ENCODE measurements around the gene CREB5. TPM values are rescaled to one million over a fixed set of nuclear protein-coding genes. Genes with fewer than 3 reads are reported as not detected.

The CREB5 gene
- total RNA-seq, 2 experiments from 2014 or later, result 1.2 to 1.5 TPM

DNA sequence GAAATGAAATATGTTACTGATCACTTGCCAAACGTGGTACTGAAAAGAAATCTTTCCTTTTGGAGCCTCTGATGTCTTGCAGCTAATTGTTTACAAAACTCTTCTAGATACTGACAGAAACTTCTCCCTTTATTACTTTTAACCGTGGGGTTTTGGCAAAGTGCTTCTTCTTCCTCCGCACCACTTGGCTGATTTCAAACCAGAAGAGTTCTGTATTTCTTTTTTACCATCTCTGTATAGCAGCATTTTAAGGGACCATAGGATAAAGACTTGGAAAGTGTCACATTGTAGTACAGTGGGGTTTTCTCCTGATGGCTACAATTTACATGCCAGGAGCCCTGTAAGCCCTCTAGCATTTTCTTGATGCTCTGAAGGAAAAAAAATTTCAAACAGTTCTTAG, 21.9 kb upstream of the CREB5 start:
- TF ChIP-seq, protein P1, sequence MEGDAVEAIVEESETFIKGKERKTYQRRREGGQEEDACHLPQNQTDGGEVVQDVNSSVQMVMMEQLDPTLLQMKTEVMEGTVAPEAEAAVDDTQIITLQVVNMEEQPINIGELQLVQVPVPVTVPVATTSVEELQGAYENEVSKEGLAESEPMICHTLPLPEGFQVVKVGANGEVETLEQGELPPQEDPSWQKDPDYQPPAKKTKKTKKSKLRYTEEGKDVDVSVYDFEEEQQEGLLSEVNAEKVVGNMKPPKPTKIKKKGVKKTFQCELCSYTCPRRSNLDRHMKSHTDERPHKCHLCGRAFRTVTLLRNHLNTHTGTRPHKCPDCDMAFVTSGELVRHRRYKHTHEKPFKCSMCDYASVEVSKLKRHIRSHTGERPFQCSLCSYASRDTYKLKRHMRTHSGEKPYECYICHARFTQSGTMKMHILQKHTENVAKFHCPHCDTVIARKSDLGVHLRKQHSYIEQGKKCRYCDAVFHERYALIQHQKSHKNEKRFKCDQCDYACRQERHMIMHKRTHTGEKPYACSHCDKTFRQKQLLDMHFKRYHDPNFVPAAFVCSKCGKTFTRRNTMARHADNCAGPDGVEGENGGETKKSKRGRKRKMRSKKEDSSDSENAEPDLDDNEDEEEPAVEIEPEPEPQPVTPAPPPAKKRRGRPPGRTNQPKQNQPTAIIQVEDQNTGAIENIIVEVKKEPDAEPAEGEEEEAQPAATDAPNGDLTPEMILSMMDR (IDR thresholded peaks at IDR 0.05), result no peak
- Mint-ChIP-seq H3K36me3 (ENCODE audit: low read depth) (no peaks in the 10 kb centered on the region), H3K4me3 (no peak overlapping the region), H3K27me3 (peaks cover 18% of the 10 kb centered on the region), H3K4me1 (ENCODE audit: low read depth) (no peaks in the 10 kb centered on the region), H3K9me3 (no peaks in the 10 kb centered on the region), H3K27ac (no peak overlapping the region)
- ATAC-seq (no peak), DNase-seq (no peak)
- POLR2A ChIA-PET, result no interaction called here
- CTCF ChIA-PET, result interaction anchor here (1.0 to 1.7 kb wide), 6 partner anchors 9 to 237 kb away, joined by 3 to 5 read pairs (median 3); no protein-coding TSS in a partner anchor
- intact Hi-C loops (cut with micrococcal nuclease), result no loop called here

DNA sequence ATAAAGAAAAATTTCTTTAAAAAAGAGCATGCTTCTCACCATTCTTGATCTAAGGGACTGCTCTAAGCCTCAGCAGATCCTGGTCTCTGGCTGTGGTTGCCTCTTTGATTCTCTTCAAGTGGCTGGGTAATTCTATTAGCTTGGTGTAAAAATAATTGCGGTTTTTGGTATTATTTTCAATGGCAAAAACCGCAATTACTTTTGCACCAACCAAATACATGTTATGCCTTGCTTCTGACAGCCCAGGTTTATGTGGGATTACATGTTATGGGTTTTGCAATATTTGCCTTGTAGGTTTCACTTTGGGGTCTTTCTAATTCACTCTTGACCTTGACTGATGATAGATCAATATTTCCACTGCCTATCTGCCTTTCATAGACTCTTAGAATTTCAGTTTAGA, 20.0 kb upstream of the CREB5 start:
- Mint-ChIP-seq H3K27me3 (peaks cover 18% of the 10 kb centered on the region), H3K9me3 (no peaks in the 10 kb centered on the region), H3K4me1 (ENCODE audit: low read depth) (no peaks in the 10 kb centered on the region), H3K27ac (no peak overlapping the region), H3K36me3 (ENCODE audit: low read depth) (no peaks in the 10 kb centered on the region), H3K4me3 (no peak overlapping the region)
- ATAC-seq (no peak), DNase-seq (no peak)
- TF ChIP-seq, protein P1 (IDR thresholded peaks at IDR 0.05), result no peak
- ChIA-PET CTCF (interaction anchor here (1.2 kb wide), 1 partner anchor 18 kb away, joined by 3 read pairs; no protein-coding TSS in a partner anchor), POLR2A (no interaction called here)
- intact Hi-C loops (cut with micrococcal nuclease), result no loop called here

DNA sequence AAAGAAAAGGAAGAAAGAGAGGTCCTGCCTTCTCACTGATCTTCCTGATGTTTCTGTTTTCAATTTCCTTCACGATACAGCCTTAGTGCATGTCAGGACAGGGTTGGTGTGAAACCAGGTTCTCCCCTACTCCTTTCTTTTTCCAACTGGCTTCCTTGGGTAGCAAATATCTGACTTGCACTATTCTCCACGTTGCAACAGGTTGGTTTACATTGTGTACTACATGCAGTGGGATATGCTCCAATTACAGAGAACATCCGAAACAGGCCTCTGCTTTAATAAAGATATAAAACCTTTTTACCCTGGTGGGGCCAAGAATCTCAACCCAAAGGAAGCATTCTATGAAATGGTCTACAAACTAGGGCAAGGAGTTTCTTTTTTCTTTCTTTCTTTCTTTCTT, 16.9 kb upstream of the CREB5 start:
- POLR2A ChIA-PET, result interaction anchor here (0.6 kb wide), 1 partner anchor 256 kb away, joined by 3 read pairs; no protein-coding TSS in a partner anchor

DNA sequence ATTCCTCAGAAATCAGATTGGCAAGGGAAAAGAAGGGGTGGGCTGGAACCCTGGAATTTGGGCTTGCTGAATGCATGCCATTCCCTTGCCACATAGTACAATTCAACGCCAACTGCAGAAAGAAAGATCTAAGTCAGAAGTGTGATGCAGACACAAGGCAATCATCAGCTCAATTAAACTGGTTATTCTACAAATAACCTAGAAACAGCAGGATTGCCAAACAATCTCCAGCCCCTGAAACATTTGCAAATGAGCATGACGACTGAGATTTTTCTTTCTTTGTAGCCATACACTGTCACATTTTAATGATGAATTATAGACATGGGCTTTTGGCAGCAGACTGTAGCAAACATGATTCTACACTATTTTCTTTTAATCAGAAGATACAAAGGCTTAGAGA, 16.5 kb upstream of the CREB5 start:
- intact Hi-C loops (cut with micrococcal nuclease), result no loop called here
- ChIA-PET POLR2A (interaction anchor here (0.6 kb wide), 1 partner anchor 256 kb away, joined by 3 read pairs; no protein-coding TSS in a partner anchor), CTCF (no interaction called here)
- ATAC-seq, result no peak
- H3K4me1 Mint-ChIP-seq (ENCODE audit: low read depth), result no peaks in the 10 kb centered on the region
- no peak for DNase-seq
- no peak overlapping the region for H3K27ac Mint-ChIP-seq
- TF ChIP-seq, protein P1 (IDR thresholded peaks at IDR 0.05), result no peak
- no peak overlapping the region for H3K4me3 Mint-ChIP-seq
- no peaks in the 10 kb centered on the region for H3K36me3 Mint-ChIP-seq (ENCODE audit: low read depth)
- H3K27me3 Mint-ChIP-seq, result peaks cover 13% of the 10 kb centered on the region
- no peaks in the 10 kb centered on the region for H3K9me3 Mint-ChIP-seq

More for the DNA sequence above, 16.9 kb upstream of the CREB5 start:
- intact Hi-C loops (cut with micrococcal nuclease), result no loop called here
- TF ChIP-seq, protein P1 (IDR thresholded peaks at IDR 0.05), result no peak
- ATAC-seq (no peak), DNase-seq (no peak)
- CTCF ChIA-PET, result no interaction called here
- Mint-ChIP-seq H3K27ac (no peak overlapping the region), H3K9me3 (no peaks in the 10 kb centered on the region), H3K36me3 (ENCODE audit: low read depth) (no peaks in the 10 kb centered on the region), H3K4me1 (ENCODE audit: low read depth) (no peaks in the 10 kb centered on the region), H3K27me3 (peaks cover 15% of the 10 kb centered on the region), H3K4me3 (no peak overlapping the region)

DNA sequence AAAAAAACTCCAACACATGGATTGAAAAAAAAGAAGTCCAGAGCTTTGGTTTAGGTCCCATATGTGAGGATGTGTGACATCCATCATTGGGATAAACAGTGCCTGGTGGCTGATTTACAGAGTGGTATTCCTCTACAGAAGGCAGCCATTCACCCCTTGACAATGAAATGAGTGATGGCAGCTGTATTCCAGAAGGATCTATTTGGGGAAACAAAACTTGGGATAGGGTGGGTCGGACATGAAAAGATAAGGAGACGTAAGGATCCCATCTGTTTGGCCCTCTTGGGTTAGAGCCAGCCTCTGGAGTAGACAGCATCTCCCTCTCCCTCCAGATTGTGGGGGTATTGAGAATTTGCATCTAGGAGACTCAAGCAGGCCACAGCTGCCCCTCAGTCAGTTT, 15.2 kb upstream of the CREB5 start:
- intact Hi-C loops (cut with micrococcal nuclease), result no loop called here

More for the DNA sequence above, 15.2 kb upstream of the CREB5 start:
- no peaks in the 10 kb centered on the region for H3K9me3 Mint-ChIP-seq
- POLR2A ChIA-PET, result no interaction called here
- CTCF ChIA-PET, result no interaction called here
- H3K36me3 Mint-ChIP-seq (ENCODE audit: low read depth), result no peaks in the 10 kb centered on the region
- peaks cover 13% of the 10 kb centered on the region for H3K27me3 Mint-ChIP-seq
- TF ChIP-seq, protein P1 (IDR thresholded peaks at IDR 0.05), result no peak
- H3K4me1 Mint-ChIP-seq (ENCODE audit: low read depth), result no peaks in the 10 kb centered on the region
- H3K27ac Mint-ChIP-seq, result no peak overlapping the region
- no peak for ATAC-seq
- DNase-seq, result no peak
- H3K4me3 Mint-ChIP-seq, result no peak overlapping the region
